Activated CD8-positive, alpha-beta memory T cell treated with anti-CD3 and anti-CD28 coated beads, Interleukin-2, amount 50 U/mL, for 1 hour (primary cell): ENCODE data around the gene ROMO1.

ENCODE experiments used
- DNase-seq: peaks from one replicate; pipeline ENCODE4 v3.0.0-alpha.2; 2020; ENCODE audit errors: extremely low read depth

The ROMO1 gene

DNA sequence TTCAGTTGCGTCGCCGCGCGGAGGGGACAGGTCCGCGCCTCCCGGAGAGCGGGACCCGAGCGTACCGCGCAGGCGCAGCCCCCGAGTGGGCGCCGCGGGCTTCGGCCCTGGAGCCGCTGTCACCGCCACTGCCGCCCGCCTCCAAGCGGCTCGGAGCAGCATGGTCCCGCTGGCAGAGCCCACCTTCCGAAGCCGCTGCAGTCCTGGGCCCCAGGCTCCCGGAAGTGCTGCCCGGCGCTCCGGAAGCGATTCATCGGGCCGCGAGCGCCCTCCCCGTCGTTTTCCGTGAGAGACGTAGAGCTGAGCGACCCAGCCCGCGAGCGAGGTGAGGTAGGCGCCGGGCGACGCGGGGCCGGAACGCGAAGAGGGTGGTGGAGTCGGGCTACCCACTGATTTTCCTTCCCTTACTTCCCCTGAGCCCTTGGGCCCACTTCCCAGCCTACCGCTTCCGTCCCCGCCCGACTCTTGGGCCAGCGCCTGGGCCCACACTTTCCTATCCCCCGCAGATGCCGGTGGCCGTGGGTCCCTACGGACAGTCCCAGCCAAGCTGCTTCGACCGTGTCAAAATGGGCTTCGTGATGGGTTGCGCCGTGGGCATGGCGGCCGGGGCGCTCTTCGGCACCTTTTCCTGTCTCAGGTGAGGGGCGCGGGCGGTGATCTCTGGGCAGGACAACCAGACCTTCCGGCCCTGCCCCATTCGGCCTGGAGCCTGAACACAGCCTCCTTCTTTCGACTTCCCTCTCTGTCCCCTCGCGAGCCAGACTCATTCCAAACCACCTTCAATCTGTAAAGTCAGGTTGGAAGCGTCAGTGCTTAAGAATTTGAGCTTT is at the start of gene ROMO1, which contains the start of gene NFS1:
Gene ROMO1, plus strand, starts transcription at position 279 of the 830 bp plus-strand sequence. Its CDS starts 228 bp downstream, at position 507.
Gene NFS1, minus strand, starts transcription at position 226 of the 830 bp plus-strand sequence. Its CDS starts 64 bp downstream, at position 162.
- peak; percentile 58 for DNase-seq

DNA sequence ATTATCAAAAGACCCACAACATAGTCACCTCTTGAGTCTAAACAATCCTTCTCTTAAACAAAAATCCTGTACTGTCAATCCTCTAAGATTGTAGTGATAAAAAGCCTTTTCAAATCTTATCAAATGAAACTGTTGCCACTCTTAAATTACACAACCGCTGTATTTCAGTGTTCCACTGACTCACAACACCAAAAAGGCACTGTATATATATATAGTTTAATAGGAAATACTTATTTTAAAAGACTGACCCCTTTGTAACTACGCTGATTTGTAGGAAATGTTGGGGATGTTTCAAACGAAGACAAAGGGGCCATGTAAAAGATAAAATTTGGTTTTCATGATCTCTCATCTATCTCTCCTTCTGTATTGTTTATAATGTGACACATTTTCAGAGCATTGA is 48.6 kb upstream of the ROMO1 start:
- DNase-seq, result no peak

DNA sequence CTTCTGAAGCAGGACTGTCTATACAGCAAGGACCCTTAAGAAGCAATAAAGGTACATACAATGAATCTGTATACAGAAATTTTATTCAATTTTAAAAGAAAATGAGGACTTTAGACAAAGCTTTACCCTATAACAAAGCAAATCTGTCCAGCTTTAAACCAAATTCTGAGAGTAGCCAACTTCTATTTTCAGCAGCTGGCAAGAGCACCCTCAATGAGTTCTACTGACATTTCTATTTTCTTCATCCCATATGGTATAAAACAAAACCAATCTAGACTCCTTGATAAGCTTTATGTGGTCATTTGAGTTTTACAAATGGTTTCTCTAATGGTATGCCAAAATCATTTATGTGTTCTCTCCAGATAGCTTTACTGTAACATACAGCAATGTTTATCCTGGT is 47.2 kb upstream of the ROMO1 start:
- no peak for DNase-seq

DNA sequence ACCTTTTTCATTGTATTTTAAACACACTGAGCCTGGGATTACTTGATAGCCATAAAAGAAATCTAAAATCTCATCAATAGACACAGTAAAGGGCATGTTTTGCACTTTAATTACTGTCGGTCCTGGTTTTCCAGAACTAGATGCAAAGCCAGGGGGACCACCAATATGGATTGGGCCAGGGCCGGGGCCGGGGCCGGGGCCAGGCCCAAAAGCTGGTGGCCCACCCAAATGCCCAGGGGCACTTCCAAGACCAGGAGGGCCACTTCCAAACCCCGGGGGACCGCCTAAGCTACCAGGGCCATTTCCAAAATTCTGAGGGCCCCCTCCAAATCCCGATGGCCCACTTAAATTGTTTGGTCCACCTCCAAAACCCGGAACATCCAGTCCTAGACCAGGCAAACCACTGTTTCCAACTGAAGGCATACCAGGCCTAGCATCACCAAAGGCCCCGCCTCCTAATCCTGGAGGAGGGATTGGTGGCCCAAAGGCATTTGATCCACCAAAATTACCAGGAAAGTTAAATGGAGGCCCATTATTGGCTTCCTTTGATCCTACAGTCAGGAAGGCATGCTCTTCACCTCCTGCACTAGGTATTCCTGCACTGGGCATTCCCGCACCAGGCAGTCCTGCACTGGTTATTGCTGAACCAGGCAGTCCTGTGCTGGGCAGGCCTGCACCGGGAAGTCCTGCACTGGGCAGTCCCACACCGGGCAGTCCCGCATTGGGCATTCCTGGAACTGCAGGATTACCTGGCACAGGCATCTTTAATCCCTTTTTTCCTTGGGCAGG is 46.4 kb upstream of the ROMO1 start:
- no peak for DNase-seq

DNA sequence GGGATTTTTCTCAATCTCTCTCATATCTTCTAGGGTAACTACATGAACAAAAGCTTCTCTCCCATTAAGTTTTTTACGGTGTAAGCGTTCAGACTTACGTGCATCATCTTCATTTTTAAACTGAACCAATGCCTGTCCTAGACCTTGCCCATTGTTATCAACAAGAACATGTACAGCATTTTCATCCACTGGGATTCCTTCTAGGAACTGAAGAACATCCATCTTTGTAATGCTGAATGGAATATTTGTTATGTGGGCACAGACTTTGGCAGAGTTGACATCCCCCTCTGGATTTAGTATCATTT is 45.8 kb upstream of the ROMO1 start:
- DNase-seq, result no peak

DNA sequence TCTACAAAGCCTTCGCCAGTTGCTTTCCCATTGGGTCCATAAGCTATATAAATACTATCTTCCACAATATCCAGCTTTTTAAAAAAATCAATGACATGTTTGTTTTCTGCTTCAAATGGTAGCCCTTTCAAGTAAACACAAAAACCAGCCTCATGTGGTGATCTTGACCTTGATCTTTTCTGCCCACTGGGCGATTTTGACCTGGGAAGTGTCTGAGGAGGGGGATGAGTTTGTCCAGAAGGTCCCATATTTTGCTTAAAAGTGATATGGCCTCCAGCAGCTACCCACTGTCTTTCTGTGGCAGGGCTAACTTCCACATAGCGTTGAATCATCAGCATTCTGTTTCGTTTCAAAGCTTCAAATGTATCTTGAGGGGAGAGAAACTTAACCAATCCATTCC is 45.3 kb upstream of the ROMO1 start:
- no peak for DNase-seq

DNA sequence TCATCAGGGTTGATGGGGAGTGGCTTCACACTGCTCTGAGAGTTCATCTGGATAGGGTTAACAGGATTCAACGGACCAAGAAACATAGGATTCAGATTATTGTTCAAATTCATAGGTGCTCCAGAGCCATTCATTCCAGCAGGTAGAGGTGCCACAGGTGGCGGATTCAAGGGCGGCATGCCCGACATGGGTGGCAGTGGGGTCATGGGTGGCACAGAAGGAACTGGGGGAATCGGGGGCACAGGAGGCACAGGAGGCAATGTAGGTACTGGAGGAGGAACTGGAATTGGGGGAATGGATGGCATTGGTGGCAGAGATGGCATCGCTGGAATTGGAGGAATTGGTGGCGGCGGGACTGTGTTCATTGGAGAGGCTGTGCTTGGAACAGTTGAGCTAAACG is 44.8 kb upstream of the ROMO1 start:
- DNase-seq, result no peak

DNA sequence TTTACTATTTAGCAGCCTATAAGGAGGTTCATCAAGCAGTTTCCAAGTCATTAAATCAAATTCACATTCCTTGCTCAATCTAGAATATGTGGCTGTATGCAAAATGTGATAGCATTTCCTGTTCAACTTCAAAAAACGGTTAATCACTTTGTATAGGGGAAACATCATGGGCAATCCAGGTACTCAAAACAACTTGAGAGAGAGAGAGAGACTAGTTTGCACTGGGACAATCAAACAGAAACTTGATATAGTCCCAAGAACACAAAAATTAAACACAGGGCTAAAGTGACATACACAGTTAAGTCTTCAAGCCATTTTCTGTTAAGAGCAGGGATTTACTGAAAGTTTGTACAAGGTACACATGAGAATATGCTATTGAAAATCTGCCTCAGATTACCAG is 41.9 kb upstream of the ROMO1 start:
- DNase-seq, result no peak

DNA sequence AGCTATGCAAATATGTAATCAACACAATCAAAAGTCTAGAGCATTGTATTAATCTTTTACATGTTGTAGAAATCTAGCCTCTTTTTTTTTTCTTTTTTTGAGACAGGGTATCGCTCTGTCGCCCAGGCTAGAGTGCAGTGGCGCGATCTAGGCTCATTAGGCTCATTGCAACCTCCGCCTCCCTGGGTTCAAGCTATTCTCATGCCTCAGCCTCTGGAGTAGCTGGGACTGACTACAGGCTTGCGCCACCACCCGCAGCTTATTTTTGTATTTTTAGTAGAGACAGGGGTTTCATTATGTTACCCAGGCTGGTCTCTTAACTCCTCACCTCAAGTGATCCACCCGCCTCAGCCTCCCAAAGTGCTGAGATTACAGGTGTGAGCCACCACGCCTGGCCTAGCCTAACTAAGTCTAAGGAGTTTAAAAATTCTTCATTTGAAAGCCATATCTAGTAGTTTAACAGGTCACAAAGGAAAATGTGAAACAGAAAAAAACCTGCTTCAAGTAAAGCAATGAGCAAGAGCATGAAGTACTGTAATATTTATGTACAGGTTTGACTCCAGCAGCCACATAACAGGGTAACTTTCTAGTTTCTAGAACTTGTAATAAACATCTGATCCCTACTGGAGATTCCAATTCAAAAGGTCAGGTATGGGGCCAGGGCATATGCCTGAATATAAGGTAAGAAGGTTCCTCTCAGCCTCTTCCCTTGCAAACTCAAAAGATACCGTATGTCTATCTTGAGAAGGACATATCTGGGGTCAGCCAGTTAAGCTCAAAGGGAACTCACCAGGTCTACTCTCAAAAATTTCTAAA is 38.9 kb upstream of the ROMO1 start:
- no peak for DNase-seq

DNA sequence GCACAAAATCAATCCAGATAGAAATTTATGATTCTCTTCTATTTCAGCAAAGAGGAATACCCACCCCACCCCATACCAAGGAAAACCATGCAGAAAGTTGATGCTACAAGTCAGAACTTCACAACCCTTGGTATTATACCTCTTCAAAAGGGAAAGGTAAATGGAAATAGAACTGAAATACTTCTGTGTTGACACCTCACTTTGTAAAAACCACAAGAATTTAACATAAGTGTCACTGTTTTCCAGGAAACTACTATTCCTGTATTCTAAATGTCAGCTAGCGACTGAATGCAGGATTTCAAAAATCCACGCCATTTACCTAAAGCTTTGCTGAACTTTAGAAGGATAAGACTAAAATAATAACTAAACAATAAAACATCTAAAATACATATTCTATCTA is 38.2 kb upstream of the ROMO1 start:
- no peak for DNase-seq

DNA sequence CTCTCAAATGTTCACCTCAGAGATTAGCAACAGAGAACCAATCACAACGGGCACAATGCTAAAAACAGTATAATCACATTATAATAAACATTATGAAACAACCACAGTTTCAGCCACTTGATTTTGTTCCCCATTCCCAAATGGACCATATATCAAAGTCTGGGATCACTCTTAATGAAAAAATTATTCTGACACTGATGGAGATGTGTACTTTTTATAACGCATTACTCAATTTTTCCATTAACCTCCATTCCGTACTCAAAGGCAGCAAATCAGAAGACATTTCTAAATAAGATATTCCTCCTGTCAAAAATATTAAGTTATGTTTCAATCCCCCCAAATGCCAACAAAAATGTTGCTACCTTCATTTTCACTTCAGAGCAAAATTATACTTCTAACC is 37.3 kb upstream of the ROMO1 start:
- no peak for DNase-seq

DNA sequence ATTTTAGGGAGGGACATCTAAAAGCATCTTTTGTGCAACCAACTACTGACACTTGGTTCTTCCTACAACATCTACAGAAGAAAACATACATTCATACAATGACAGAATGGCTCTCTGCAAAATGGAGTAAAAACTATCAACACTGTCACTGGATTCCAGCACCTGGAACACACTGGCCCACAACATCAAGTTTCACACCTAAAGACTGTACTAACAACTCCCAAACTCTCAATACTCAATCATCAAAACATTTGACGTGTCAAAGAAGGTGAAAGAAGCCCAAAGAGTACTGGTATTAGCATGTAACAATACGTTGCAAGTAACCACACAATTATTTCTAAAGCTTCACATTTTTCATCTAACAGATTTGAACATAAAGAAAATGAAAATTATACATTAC is 36.7 kb upstream of the ROMO1 start:
- no peak for DNase-seq

DNA sequence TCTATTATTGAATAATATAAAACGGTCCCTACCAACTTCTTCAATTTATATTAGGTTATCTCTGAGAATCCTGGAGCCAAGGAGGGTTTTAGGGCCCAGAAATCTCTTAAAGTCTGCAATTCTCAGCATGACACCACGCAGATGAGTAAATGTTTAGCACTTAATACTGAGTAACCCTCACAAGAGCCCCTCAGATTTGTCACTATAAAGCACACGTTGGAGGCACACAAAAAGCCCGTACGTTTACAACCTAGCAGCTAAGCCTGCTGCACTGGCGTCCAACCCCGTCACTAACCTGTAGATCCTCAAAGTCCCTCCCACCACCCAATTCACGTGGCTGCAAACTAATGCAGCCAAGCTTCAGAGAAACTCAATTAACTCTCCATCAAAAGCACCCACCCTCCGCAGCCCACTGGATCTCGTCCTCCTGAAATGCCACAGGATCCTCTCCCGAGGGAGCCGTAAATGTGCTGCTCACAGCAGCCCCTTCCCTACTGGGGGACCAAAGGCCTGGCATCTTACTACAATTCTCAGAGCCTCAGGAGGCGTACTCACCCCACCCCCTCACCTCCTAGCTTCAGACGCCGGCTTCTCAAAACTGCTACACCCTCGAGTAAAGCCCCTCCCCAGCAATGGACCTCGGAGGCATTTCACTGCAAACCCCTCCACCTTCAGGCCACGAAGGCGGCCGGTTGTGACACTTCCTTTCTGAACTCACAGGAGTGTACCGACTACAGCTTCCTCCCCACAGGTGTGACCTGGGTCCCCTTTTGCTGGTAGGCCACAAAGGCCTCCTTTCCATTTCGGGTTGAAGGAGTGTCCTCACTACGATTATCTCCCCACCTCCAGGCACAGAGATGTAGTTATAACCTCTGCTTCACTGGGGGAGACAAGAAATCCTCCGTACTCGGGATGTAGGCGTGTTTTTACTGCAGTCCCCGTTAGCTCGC is 35.4 kb upstream of the ROMO1 start:
- DNase-seq, result peak; percentile 33

DNA sequence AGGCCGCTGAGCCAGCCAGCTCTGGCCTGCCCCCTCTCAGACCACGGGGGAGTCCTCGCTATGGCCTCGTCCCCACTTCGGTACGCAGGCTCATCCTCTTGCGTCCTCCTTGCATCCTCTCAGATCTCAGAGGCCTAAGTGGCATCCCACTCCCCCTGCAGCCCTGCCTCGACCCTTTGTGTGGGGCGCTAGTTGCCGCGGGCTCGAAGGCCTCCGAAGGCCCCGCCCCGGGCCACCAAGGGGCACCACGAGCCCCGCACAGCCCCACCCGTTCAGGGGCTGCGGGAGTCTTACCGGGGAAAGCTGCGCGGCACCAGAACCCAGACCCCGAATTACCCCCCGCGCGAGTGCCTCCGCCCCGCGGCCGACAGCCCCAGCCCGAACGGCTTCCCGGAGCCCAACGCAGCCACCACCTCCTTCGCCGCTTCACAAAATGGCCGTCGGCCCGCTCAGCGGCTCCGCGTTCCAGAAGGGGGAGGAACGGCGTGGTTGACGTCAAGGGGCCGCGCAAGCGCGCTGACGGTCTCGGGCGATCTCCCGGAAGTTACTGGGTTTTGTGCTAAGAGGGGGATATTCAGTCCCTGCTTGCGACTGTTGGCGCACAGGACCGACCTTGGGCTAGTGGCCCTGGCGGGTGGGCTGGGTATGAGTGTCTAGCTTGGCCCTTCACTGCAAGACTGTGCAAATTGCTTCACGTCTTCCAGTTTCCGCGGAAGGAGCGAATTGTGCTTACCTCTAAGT is 34.6 kb upstream of the ROMO1 start, which contains the start of the genes CPNE1 and RBM12:
Gene CPNE1, minus strand, starts transcription at position 435 of the 741 bp plus-strand sequence. CDS start 31,977 bp downstream, outside the sequence.
Gene RBM12, minus strand, starts transcription at position 435 of the 741 bp plus-strand sequence. CDS start 9,578 bp downstream, outside the sequence.
- peak; percentile 78 for DNase-seq

DNA sequence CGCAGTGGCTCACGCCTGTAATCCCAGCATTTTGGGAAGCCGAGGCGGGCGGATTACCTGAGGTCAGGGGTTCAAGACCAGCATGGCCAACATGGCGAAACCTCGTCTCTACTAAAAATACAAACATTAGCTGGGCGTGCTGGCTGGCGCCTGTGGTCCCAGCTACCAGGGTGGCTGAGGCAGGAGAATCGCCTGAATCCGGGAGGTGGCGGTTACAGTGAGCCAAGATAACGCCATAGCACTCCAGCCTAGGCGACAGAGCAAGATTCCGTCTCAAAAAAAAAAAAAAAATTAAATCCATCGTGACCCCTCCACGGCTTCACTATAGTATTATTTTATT is 33.3 kb upstream of the ROMO1 start:
- DNase-seq, result no peak

DNA sequence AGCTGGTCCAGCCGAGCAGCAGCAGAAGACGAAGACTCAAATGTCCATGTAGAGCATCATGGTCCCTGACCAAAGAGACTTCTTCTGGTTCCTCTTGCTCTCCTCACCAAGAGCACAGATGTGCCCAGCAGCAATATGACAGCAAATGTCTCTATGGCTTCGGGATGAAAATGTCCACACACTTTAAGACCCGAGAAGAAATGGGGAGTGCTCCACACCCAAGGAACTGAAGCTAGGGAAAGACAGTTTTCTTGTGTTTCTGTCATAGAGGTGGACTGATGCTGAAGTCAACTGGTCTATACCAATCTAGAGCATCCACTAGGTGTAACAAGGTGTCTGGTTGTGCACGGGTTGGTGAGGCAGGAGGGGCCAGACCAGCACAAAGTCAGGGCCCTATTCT is 30.0 kb upstream of the ROMO1 start:
- no peak for DNase-seq

DNA sequence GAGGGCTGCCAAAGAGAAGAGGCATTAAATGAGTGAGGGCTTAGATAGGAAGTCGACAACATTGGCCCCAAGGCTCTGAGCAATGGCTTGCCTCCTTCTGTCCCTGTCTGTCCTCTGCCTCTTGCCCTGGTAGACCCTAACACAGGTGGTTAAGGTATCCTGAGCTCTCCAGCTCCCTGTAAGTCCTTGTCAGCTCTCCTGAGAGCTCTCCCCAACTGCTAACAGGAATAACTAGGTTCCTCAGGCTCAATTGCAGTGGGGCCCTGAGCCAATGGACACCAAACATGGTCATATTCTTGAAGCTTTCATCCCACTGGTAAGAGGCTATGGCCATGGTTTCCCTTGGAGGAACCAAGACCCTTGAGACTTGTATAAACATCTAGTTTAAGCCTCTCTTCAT is 29.5 kb upstream of the ROMO1 start:
- no peak for DNase-seq

DNA sequence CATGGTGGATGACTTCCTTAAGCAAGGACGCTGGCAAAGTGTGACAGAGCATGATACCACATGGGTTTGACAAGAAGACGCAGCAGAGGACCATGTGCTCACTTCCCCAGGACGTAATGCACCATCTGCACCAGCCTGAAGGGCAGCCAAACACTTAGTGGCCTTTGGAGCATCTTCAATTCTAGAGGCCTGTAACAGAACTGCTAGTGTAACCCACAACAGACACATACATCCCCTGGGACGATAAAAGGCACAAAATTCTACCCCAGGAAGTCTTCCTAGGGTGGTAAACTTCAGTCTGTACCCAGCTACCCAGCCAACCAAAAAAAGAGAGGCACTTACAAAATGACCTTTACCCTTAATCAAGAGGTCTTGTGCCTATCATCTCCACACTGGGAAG is 25.3 kb upstream of the ROMO1 start:
- DNase-seq, result no peak

DNA sequence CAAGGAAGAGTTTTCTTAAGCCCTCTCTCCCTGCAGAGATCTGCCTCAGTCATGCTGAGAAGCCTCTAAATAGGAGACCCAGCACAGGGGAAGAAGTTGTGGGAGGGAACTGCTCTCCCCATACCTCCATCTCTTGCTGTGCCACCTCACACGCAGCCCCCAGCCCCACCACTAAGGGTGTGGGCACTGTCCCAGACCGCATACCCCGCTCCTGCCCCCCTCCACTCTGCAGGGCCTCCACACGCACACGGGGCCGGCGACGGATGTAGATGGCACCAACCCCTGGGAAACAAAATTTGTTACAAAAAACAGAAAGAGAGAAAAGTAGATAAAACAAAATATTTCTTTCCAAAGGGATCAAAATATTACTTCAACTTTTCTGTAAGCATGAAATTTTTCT is 24.3 kb upstream of the ROMO1 start:
- DNase-seq, result no peak

DNA sequence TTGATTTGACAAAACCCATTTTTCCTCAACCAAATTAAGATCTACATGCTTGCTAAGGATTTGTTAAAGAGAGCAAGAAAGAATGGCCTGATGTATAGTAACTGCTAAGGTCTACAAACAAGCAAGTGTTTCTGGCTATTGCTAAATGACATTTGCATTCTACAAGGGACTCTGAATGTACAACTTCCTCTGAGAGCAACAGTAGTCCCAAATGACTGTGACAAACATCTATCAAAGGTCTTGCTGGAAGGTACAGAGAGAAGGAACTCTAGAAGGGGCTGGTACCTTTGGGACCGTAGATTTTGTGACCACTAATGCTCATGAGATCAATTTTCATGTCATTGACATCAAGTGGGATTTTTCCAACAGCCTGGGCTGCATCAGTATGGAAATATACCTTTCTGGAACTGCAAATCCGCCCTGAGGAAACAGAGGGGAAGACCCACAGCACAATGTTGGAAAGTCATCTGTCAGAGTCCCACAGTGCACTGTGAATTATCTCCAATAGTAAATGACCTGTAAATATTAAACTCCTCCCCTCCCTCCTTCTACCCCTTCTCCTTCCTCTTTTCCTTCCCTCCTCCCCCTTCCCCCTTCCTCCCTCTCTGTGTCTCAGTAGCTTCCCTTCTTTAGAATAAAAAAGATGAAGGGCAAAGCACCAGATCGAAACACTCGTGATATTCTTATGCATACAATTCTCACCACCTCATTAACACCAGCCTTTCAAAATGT is 18.6 kb upstream of the ROMO1 start:
- no peak for DNase-seq
